ENCODE data around the gene PCDHGA8.
"Not testable (repeated sequence)": the region's sequence is repeated elsewhere in the genome, so short reads cannot be mapped to it uniquely, and the experiment has no call there.

The PCDHGA8 gene

DNA sequence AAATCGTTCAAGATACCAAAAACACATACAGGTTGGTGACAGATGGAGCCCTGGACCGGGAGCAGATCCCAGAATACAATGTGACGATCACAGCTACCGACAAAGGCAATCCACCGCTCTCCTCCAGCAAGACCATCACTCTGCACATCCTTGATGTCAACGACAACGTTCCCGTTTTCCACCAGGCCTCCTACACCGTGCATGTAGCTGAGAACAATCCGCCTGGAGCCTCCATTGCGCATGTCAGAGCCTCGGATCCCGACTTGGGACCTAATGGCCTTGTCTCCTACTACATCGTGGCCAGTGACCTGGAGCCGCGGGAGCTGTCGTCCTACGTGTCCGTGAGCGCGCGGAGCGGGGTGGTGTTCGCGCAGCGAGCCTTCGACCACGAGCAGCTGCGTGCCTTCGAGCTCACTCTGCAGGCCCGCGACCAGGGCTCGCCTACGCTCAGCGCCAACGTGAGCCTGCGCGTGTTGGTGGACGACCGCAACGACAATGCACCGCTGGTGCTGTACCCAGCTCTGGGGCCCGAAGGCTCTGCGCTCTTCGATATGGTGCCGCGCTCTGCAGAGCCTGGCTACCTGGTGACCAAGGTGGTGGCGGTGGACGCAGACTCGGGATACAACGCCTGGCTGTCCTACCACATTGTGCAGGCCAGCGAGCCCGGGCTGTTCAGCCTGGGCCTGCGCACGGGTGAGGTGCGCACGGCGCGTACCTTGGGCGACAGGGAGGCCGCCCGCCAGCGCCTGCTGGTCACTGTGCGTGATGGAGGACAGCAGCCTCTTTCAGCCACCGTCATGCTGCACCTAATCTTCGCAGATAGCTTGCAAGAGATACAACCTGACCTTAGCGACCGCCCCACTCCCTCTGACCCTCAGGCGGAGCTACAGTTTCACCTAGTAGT is 20.6 kb upstream of the PCDHGA8 start:
- no peak for DNase-seq (ENCODE audit: low read depth in 3 of 3, low spot score in 1 of 3)

DNA sequence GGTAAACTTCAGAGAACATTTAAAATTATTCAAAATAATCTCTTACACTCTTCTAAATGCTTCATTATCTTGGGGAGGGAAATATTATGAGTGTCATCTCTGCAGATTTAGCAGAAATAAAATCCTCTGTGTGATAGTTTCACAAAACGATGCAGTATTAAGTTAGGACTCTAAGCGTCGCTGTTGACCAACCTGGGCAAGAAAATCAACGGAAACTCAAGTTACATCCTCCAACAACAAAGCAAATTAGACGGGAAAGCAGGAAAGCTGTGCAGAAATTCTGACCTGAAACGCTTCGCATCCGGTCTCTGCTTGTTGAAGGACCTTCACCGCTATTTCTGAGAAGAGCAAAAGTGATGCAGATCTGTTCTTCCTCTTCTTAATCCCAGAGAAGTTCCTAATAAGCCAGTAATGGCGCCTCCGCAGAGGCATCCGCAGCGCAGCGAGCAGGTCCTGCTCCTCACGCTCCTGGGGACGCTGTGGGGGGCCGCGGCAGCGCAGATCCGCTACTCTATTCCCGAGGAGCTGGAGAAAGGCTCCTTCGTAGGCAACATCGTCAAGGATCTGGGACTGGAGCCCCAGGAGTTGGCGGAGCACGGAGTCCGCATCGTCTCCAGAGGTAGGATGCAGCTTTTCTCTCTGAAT is 18.6 kb upstream of the PCDHGA8 start, which contains the start of gene PCDHGA6:
TSS of gene PCDHGA6 (plus strand) at position 219 of the 645 bp plus-strand sequence. CDS start at position 412, 193 bp downstream.
- DNase-seq (ENCODE audit: low read depth in 3 of 3, low spot score in 1 of 3): no peak

DNA sequence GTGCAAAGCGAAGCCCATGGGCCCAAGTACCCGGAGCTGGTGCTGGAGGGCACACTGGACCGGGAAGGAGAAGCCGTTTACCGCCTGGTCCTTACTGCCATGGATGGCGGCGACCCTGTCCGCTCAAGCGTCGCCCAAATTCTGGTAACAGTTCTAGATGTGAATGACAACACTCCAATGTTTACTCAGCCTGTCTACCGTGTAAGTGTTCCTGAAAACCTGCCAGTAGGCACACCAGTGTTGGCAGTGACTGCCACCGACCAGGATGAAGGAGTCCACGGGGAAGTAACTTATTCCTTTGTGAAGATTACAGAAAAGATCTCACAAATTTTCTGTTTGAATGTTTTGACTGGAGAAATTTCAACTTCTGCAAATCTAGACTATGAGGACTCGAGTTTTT is 17.8 kb upstream of the PCDHGA8 start:
- no peak for DNase-seq (ENCODE audit: low read depth in 3 of 3, low spot score in 1 of 3)

DNA sequence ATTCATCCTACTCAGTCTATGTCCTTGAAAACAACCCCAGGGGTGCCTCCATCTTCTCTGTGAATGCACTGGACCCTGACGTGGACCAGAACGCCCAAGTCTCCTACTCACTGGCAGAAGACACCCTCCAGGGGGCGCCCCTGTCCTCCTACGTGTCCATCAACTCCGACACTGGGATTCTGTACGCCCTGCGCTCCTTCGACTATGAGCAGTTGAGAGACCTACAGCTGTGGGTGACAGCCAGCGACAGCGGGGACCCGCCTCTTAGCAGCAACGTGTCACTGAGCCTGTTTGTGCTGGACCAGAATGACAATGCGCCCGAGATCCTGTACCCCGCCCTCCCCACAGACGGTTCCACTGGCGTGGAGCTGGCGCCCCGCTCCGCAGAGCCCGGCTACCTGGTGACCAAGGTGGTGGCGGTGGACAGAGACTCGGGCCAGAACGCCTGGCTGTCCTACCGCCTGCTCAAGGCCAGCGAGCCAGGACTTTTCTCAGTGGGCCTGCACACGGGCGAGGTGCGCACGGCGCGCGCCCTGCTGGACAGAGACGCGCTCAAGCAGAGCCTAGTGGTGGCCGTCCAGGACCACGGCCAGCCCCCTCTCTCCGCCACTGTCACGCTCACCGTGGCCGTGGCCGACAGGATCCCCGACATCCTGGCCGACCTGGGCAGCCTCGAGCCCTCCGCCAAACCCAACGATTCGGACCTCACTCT is 16.8 kb upstream of the PCDHGA8 start:
- DNase-seq (ENCODE audit: low read depth in 3 of 3, low spot score in 1 of 3): not testable (repeated sequence)

DNA sequence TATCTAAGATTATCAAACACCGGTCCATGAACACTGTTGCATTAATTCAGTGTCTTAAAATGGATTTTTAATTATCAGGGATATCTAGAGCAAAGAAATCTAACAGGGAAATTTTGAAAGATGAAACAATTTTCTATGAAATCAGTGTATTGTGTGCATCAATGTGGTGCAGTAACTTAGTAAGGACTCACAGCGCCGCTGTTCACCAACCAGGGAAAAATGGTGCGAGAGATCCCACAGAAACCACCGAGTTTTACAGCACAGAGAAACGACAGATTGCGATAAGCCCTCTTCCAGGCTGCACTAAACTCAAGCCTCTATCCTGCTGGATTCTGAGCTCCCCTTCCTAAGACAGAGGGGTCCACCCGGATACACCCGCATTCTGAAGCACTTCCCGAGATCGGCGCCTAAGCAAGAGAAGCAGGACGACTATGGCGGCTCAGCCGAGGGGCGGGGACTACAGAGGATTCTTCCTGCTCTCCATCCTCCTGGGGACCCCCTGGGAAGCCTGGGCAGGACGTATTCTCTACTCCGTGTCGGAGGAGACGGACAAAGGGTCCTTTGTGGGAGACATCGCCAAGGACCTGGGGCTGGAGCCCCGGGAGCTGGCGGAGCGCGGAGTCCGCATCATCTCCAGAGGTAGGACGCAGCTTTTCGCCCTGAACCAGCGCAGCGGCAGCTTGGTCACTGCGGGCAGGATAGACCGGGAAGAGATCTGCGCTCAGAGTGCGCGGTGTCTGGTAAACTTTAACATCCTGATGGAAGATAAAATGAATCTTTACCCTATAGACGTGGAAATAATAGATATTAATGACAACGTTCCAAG is 9.8 kb upstream of the PCDHGA8 start, which contains the start of gene PCDHGA7:
TSS of gene PCDHGA7 (plus strand) at position 274 of the 826 bp plus-strand sequence. CDS start at position 432, 158 bp downstream.
- no peak for DNase-seq (ENCODE audit: low read depth in 3 of 3, low spot score in 1 of 3)

DNA sequence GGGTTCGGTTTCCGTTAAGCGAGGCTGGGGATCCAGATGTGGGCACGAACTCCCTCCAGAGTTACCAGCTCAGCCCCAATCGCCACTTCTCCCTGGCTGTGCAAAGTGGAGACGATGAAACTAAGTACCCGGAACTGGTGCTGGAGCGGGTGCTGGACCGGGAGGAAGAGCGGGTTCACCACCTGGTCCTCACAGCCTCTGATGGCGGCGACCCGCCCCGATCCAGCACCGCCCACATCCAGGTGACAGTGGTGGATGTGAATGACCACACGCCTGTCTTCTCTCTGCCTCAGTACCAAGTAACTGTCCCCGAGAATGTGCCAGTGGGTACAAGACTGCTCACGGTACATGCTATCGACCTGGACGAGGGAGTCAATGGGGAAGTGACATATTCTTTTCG is 9.1 kb upstream of the PCDHGA8 start:
- DNase-seq (ENCODE audit: low read depth in 3 of 3, low spot score in 1 of 3): no peak

DNA sequence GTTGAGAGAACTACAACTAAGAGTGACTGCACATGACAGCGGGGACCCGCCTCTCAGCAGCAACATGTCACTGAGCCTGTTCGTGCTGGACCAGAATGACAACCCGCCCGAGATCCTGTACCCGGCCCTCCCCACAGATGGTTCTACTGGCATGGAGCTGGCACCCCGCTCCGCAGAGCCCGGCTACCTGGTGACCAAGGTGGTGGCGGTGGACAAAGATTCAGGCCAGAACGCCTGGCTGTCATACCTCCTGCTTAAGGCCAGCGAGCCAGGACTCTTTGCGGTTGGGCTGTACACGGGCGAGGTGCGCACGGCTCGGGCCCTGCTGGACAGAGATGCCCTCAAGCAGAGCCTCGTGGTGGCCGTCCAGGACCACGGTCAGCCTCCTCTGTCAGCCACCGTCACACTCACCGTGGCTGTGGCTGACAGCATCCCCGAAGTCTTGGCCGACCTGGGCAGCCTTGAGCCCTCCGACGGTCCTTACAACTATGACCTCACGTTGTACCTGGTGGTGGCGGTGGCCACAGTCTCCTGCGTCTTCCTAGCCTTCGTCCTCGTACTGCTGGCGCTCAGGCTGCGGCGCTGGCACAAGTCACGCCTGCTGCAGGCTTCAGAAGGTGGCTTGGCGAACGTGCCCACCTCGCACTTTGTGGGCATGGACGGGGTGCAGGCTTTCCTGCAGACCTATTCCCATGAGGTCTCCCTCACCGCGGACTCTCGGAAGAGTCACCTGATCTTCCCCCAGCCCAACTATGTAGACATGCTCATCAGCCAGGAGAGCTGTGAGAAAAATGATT is 7.8 kb upstream of the PCDHGA8 start:
- no peak for DNase-seq (ENCODE audit: low read depth in 3 of 3, low spot score in 1 of 3)

DNA sequence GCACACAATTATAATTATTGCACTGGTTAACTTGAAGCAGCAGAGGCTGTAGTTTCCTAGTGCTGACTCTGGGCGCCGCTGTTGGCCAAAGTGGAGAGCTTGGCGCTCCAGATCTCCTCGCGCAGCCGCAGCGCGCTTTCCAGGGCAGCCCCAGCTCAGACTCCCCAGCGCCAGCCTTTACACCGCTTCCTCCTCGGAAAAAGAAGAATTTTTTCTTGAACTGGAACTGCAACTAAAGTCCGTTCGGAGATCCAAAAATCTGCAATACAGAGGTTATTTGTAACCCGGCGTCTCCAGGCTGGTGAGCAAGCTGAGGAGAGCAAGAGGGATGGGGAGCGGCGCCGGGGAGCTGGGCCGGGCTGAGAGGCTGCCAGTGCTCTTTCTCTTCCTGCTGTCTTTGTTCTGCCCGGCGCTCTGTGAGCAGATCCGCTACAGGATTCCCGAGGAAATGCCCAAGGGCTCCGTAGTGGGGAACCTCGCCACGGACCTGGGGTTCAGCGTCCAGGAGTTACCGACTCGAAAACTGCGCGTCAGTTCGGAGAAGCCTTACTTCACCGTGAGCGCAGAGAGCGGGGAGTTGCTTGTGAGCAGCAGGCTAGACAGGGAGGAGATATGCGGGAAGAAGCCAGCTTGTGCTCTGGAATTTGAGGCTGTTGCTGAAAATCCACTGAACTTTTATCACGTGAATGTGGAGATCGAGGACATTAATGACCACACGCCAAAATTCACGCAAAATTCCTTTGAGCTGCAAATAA is 4.7 kb upstream of the PCDHGA8 start, which contains the start of gene PCDHGB4:
TSS of gene PCDHGB4 (plus strand) at position 142 of the 755 bp plus-strand sequence. CDS start at position 329, 187 bp downstream.
- DNase-seq (ENCODE audit: low read depth in 3 of 3, low spot score in 1 of 3): not testable (repeated sequence)

DNA sequence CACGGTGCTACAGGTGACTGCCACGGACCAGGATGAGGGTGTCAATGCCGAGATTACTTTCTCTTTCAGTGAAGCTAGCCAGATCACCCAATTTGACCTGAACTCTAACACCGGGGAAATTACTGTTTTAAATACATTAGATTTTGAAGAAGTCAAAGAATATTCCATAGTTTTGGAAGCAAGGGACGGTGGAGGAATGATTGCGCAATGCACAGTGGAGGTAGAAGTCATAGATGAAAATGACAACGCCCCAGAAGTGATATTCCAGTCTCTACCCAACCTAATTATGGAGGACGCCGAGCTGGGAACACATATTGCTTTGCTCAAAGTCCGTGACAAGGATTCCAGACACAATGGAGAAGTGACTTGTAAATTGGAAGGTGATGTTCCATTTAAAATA is 3.8 kb upstream of the PCDHGA8 start:
- DNase-seq (ENCODE audit: low read depth in 3 of 3, low spot score in 1 of 3): no peak

DNA sequence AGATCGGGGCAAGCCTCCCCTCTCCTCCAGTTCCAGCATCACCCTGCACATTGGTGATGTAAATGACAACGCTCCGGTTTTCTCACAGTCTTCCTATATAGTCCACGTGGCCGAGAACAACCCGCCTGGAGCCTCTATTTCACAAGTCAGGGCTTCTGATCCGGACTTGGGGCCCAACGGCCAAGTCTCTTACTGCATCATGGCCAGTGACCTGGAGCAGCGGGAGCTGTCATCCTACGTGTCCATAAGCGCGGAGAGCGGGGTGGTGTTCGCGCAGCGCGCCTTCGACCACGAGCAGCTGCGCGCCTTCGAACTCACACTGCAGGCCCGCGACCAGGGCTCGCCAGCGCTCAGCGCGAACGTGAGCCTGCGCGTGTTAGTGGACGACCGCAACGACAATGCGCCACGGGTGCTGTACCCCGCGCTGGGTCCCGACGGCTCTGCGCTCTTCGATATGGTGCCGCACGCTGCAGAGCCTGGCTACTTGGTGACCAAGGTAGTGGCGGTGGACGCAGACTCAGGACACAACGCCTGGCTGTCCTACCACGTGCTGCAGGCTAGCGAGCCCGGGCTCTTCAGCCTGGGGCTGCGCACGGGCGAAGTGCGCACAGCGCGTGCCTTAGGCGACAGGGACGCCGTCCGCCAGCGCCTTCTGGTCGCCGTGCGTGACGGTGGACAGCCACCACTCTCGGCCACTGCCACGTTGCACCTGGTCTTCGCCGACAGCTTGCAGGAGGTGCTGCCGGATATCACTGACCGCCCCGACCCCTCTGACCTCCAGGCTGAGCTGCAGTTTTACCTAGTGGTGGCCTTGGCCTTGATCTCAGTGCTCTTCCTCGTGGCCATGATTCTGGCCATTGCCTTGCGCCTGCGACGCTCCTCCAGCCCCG is 3.0 kb upstream of the PCDHGA8 start:
- DNase-seq (ENCODE audit: low read depth in 3 of 3, low spot score in 1 of 3): no peak

DNA sequence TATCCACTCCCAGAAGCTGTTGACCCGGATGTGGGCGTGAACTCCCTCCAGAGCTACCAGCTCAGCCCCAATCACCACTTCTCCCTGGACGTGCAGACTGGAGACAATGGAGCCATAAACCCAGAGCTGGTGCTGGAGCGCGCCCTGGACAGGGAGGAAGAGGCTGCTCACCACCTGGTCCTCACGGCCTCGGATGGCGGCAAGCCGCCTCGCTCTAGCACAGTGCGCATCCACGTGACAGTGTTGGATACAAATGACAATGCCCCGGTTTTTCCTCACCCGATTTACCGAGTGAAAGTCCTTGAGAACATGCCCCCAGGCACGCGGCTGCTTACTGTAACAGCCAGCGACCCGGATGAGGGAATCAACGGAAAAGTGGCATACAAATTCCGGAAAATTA is 834 bp downstream of the PCDHGA8 start:
- DNase-seq (ENCODE audit: low read depth in 3 of 3, low spot score in 1 of 3): no peak

DNA sequence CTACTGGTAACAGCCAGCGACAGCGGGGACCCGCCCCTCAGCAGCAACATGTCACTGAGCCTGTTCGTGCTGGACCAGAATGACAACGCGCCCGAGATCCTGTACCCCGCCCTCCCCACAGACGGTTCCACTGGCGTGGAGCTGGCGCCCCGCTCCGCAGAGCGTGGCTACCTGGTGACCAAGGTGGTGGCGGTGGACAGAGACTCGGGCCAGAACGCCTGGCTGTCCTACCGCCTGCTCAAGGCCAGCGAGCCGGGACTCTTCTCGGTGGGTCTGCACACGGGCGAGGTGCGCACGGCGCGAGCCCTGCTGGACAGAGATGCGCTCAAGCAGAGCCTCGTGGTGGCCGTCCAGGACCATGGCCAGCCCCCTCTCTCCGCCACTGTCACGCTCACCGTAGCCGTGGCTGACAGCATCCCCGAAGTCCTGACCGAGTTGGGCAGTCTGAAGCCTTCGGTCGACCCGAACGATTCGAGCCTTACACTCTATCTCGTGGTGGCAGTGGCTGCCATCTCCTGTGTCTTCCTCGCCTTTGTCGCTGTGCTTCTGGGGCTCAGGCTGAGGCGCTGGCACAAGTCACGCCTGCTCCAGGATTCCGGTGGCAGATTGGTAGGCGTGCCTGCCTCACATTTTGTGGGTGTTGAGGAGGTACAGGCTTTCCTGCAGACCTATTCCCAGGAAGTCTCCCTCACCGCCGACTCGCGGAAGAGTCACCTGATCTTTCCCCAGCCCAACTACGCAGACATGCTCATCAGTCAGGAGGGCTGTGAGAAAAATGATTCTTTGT is 2.2 kb downstream of the PCDHGA8 start:
- not testable (repeated sequence) for DNase-seq (ENCODE audit: low read depth in 3 of 3, low spot score in 1 of 3)

DNA sequence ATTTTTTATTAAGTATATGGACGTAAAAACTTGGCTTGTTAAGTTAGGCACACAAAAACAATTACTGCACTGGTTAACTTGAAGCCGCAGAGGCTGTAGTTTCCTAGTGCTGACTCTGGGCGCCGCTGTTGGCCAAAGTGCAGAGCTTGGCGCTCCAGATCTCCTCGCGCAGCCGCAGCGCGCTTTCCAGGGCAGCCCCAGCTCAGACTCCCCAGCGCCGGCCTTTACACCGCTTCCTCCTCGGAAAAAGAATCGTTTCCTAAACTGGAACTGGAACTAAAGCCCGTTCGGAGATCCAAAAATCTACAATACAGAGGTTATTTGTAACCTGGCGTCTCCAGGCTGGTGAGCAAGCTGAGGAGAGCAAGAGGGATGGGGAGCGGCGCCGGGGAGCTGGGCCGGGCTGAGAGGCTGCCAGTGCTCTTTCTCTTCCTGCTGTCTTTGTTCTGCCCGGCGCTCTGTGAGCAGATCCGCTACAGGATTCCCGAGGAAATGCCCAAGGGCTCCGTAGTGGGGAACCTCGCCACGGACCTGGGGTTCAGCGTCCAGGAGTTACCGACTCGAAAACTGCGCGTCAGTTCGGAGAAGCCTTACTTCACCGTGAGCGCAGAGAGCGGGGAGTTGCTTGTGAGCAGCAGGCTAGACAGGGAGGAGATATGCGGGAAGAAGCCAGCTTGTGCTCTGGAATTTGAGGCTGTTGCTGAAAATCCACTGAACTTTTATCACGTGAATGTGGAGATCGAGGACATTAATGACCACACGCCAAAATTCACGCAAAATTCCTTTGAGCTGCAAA is 5.5 kb downstream of the PCDHGA8 start, which contains the start of gene PCDHGB5:
TSS of gene PCDHGB5 (plus strand) at position 192 of the 796 bp plus-strand sequence. CDS start at position 373, 181 bp downstream.
- DNase-seq (ENCODE audit: low read depth in 3 of 3, low spot score in 1 of 3): not testable (repeated sequence)

DNA sequence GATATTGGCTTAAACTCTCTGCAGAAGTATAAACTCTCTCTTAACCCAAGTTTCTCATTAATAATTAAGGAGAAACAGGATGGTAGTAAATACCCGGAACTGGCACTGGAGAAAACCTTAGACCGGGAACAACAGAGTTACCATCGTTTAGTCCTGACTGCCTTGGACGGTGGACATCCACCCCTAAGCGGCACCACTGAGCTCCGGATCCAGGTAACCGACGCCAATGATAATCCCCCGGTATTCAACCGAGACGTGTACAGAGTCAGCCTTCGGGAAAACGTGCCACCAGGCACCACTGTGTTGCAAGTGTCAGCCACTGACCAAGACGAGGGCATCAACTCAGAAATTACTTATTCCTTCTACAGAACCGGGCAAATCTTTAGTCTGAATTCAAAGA is 6.2 kb downstream of the PCDHGA8 start:
- DNase-seq (ENCODE audit: low read depth in 3 of 3, low spot score in 1 of 3): no peak

DNA sequence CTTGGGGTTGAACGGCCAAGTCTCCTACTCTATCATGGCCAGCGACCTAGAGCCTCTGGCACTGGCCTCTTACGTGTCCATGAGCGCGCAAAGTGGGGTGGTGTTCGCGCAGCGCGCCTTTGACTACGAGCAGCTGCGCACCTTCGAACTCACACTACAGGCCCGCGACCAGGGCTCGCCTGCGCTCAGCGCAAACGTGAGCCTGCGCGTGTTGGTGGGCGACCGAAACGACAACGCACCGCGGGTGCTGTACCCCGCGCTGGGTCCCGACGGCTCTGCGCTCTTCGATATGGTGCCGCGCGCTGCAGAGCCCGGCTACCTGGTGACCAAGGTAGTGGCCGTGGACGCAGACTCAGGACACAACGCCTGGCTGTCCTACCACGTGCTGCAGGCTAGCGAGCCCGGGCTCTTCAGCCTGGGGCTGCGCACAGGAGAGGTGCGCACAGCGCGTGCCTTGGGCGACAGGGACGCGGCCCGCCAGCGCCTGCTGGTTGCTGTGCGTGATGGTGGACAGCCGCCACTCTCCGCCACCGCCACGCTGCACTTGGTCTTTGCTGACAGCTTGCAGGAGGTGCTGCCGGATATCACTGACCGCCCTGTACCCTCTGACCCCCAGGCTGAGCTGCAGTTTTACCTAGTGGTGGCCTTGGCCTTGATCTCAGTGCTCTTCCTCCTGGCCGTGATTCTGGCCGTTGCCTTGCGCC is 7.3 kb downstream of the PCDHGA8 start:
- no peak for DNase-seq (ENCODE audit: low read depth in 3 of 3, low spot score in 1 of 3)
